ENCODE measurements around the gene TMA16. TPM values are rescaled to one million over a fixed set of nuclear protein-coding genes. Genes with fewer than 3 reads are reported as not detected.

TMA16 gene
- total and polyA plus RNA-seq, 2 donors: 19.3 to 32.2 TPM

- DNase-seq (ENCODE audit: low read depth in 6 of 9, low spot score in 9 of 9): peak in 6 of 9 donors; percentile 34 to 77 (median 62)
- Histone ChIP-seq H3K27me3 (ENCODE audit: control insufficient read depth in 2 of 2, insufficient read depth in 1 of 2, low read length in 1 of 2) (no peaks in the 10 kb centered on the region), H3K4me1 (ENCODE audit: control insufficient read depth in 2 of 2, insufficient read depth in 2 of 2, low read length in 2 of 2) (peaks cover 0 to 6% of the 10 kb centered on the region in 2 donors), H3K36me3 (ENCODE audit: control insufficient read depth in 2 of 2, insufficient read depth in 2 of 2, low read length in 1 of 2) (no peaks in the 10 kb centered on the region), H3K4me3 (ENCODE audit: low read length in 2 of 2) (peak overlapping the region; percentile 8 to 35), H3K9me3 (ENCODE audit: control insufficient read depth in 2 of 2, insufficient read depth in 1 of 2, low read length in 1 of 2) (no peaks in the 10 kb centered on the region), H3K27ac (ENCODE audit: low read depth in 1 of 2, low read length in 1 of 2) (no peak overlapping the region)
- 6% methylated on average over 12 of the region's 12 CpGs for WGBS
These were observed 50.0 kb downstream of the TMA16 start for GRCh38 chr4:163544407-163545038.

GRCh38 chr4:163548481-163549243, 54.2 kb downstream of the TMA16 start:
- 54% methylated on average over 10 of the region's 10 CpGs for WGBS

GRCh38 chr4:163550869-163551267, 56.4 kb downstream of the TMA16 start:
- Histone ChIP-seq H3K36me3 (ENCODE audit: control insufficient read depth in 2 of 2, insufficient read depth in 2 of 2, low read length in 1 of 2) (no peaks in the 10 kb centered on the region), H3K27me3 (ENCODE audit: control insufficient read depth in 2 of 2, insufficient read depth in 1 of 2, low read length in 1 of 2) (no peaks in the 10 kb centered on the region), H3K4me3 (ENCODE audit: low read length in 2 of 2) (no peak overlapping the region), H3K4me1 (ENCODE audit: control insufficient read depth in 2 of 2, insufficient read depth in 2 of 2, low read length in 2 of 2) (no peaks in the 10 kb centered on the region), H3K9me3 (ENCODE audit: control insufficient read depth in 2 of 2, insufficient read depth in 1 of 2, low read length in 1 of 2) (no peaks in the 10 kb centered on the region), H3K27ac (ENCODE audit: low read depth in 1 of 2, low read length in 1 of 2) (no peak overlapping the region)
- WGBS: 79% methylated on average over 6 of the region's 6 CpGs
- DNase-seq (ENCODE audit: low read depth in 6 of 9, low spot score in 9 of 9): no peak

More at GRCh38 chr4:163548481-163549243, 54.2 kb downstream of the TMA16 start:
- no peak overlapping the region for H3K27ac ChIP-seq (ENCODE audit: low read depth in 1 of 2, low read length in 1 of 2)
- DNase-seq (ENCODE audit: low read depth in 6 of 9, low spot score in 9 of 9): peak in 4 of 9 donors; percentile 36 to 74 (median 60)
- no peak overlapping the region for H3K4me3 ChIP-seq (ENCODE audit: low read length in 2 of 2)
- H3K36me3 ChIP-seq (ENCODE audit: control insufficient read depth in 2 of 2, insufficient read depth in 2 of 2, low read length in 1 of 2): no peaks in the 10 kb centered on the region
- no peaks in the 10 kb centered on the region for H3K27me3 ChIP-seq (ENCODE audit: control insufficient read depth in 2 of 2, insufficient read depth in 1 of 2, low read length in 1 of 2)
- no peaks in the 10 kb centered on the region for H3K9me3 ChIP-seq (ENCODE audit: control insufficient read depth in 2 of 2, insufficient read depth in 1 of 2, low read length in 1 of 2)
- H3K4me1 ChIP-seq (ENCODE audit: control insufficient read depth in 2 of 2, insufficient read depth in 2 of 2, low read length in 2 of 2): peaks cover 0 to 6% of the 10 kb centered on the region in 2 donors

- 96% methylated on average over 4 of the region's 4 CpGs for WGBS
- H3K4me1 ChIP-seq (ENCODE audit: control insufficient read depth in 2 of 2, insufficient read depth in 2 of 2, low read length in 2 of 2): peaks cover 2 to 4% of the 10 kb centered on the region in 2 donors
- no peak for DNase-seq (ENCODE audit: low read depth in 6 of 9, low spot score in 9 of 9)
- H3K27me3 ChIP-seq (ENCODE audit: control insufficient read depth in 2 of 2, insufficient read depth in 1 of 2, low read length in 1 of 2): no peaks in the 10 kb centered on the region
- H3K27ac ChIP-seq (ENCODE audit: low read depth in 1 of 2, low read length in 1 of 2): no peak overlapping the region
- H3K36me3 ChIP-seq (ENCODE audit: control insufficient read depth in 2 of 2, insufficient read depth in 2 of 2, low read length in 1 of 2): no peaks in the 10 kb centered on the region
- H3K9me3 ChIP-seq (ENCODE audit: control insufficient read depth in 2 of 2, insufficient read depth in 1 of 2, low read length in 1 of 2): no peaks in the 10 kb centered on the region
- no peak overlapping the region for H3K4me3 ChIP-seq (ENCODE audit: low read length in 2 of 2)
These were observed 58.7 kb downstream of the TMA16 start for GRCh38 chr4:163553146-163553545.

- Histone ChIP-seq H3K4me1 (ENCODE audit: control insufficient read depth in 2 of 2, insufficient read depth in 2 of 2, low read length in 2 of 2) (peaks cover 6 to 10% of the 10 kb centered on the region in 2 donors), H3K9me3 (ENCODE audit: control insufficient read depth in 2 of 2, insufficient read depth in 1 of 2, low read length in 1 of 2) (no peaks in the 10 kb centered on the region), H3K36me3 (ENCODE audit: control insufficient read depth in 2 of 2, insufficient read depth in 2 of 2, low read length in 1 of 2) (no peaks in the 10 kb centered on the region), H3K4me3 (ENCODE audit: low read length in 2 of 2) (no peak overlapping the region), H3K27ac (ENCODE audit: low read depth in 1 of 2, low read length in 1 of 2) (no peak overlapping the region), H3K27me3 (ENCODE audit: control insufficient read depth in 2 of 2, insufficient read depth in 1 of 2, low read length in 1 of 2) (no peaks in the 10 kb centered on the region)
- WGBS: 49% methylated on average over 3 of the region's 3 CpGs
- DNase-seq (ENCODE audit: low read depth in 6 of 9, low spot score in 9 of 9): peak in 1 of 9 donors; percentile 49
These were observed 60.5 kb downstream of the TMA16 start for GRCh38 chr4:163554870-163555465.

GRCh38 chr4:163556177-163556576, 61.7 kb downstream of the TMA16 start:
- peaks cover 6 to 10% of the 10 kb centered on the region in 2 donors for H3K4me1 ChIP-seq (ENCODE audit: control insufficient read depth in 2 of 2, insufficient read depth in 2 of 2, low read length in 2 of 2)
- no peak overlapping the region for H3K4me3 ChIP-seq (ENCODE audit: low read length in 2 of 2)
- H3K27ac ChIP-seq (ENCODE audit: low read depth in 1 of 2, low read length in 1 of 2): no peak overlapping the region
- no peaks in the 10 kb centered on the region for H3K9me3 ChIP-seq (ENCODE audit: control insufficient read depth in 2 of 2, insufficient read depth in 1 of 2, low read length in 1 of 2)
- no peaks in the 10 kb centered on the region for H3K36me3 ChIP-seq (ENCODE audit: control insufficient read depth in 2 of 2, insufficient read depth in 2 of 2, low read length in 1 of 2)
- WGBS: 50% methylated on average over 2 of the region's 2 CpGs
- no peaks in the 10 kb centered on the region for H3K27me3 ChIP-seq (ENCODE audit: control insufficient read depth in 2 of 2, insufficient read depth in 1 of 2, low read length in 1 of 2)
- no peak for DNase-seq (ENCODE audit: low read depth in 6 of 9, low spot score in 9 of 9)

- no peaks in the 10 kb centered on the region for H3K36me3 ChIP-seq (ENCODE audit: control insufficient read depth in 2 of 2, insufficient read depth in 2 of 2, low read length in 1 of 2)
- no peak overlapping the region for H3K27ac ChIP-seq (ENCODE audit: low read depth in 1 of 2, low read length in 1 of 2)
- H3K4me3 ChIP-seq (ENCODE audit: low read length in 2 of 2): no peak overlapping the region
- no peak for DNase-seq (ENCODE audit: low read depth in 6 of 9, low spot score in 9 of 9)
- H3K9me3 ChIP-seq (ENCODE audit: control insufficient read depth in 2 of 2, insufficient read depth in 1 of 2, low read length in 1 of 2): no peaks in the 10 kb centered on the region
- peaks cover 6 to 10% of the 10 kb centered on the region in 2 donors for H3K4me1 ChIP-seq (ENCODE audit: control insufficient read depth in 2 of 2, insufficient read depth in 2 of 2, low read length in 2 of 2)
- H3K27me3 ChIP-seq (ENCODE audit: control insufficient read depth in 2 of 2, insufficient read depth in 1 of 2, low read length in 1 of 2): no peaks in the 10 kb centered on the region
- 75% methylated on average over 5 of the region's 5 CpGs for WGBS
These were observed 62.3 kb downstream of the TMA16 start for GRCh38 chr4:163556650-163557391.

- H3K36me3 ChIP-seq (ENCODE audit: control insufficient read depth in 2 of 2, insufficient read depth in 2 of 2, low read length in 1 of 2): no peaks in the 10 kb centered on the region
- H3K4me1 ChIP-seq (ENCODE audit: control insufficient read depth in 2 of 2, insufficient read depth in 2 of 2, low read length in 2 of 2): peaks cover 6 to 10% of the 10 kb centered on the region in 2 donors
- H3K27ac ChIP-seq (ENCODE audit: low read depth in 1 of 2, low read length in 1 of 2): peak overlapping the region in 1 of 2 donors; percentile 58
- DNase-seq (ENCODE audit: low read depth in 6 of 9, low spot score in 9 of 9): peak in 1 of 9 donors; percentile 50
- 3% methylated on average over 6 of the region's 6 CpGs for WGBS
- no peaks in the 10 kb centered on the region for H3K9me3 ChIP-seq (ENCODE audit: control insufficient read depth in 2 of 2, insufficient read depth in 1 of 2, low read length in 1 of 2)
- no peaks in the 10 kb centered on the region for H3K27me3 ChIP-seq (ENCODE audit: control insufficient read depth in 2 of 2, insufficient read depth in 1 of 2, low read length in 1 of 2)
- no peak overlapping the region for H3K4me3 ChIP-seq (ENCODE audit: low read length in 2 of 2)
These were observed 64.1 kb downstream of the TMA16 start for GRCh38 chr4:163558539-163559044.
